Fibroblast of skin of left biceps (primary cell): ENCODE results near the gene C17orf75.
A peak's percentile ranks its signal among the peaks of the same experiment; 100 is the strongest.

Experiments
- DNase-seq, 2 experiments: peaks; one replicate each; pipeline ENCODE4 v3.0.0-alpha.2; 2013; ENCODE audit warnings: low read depth in 2 of 2

The C17orf75 gene

GRCh38 chr17:32303781-32304288, 38.1 kb downstream of the C17orf75 start:
- no peak for DNase-seq

GRCh38 chr17:32302860-32303649, 38.9 kb downstream of the C17orf75 start:
- no peak for DNase-seq

- no peak for DNase-seq
Measured at GRCh38 chr17:32302037-32302436, 39.9 kb downstream of the C17orf75 start.

- DNase-seq: no peak
Measured at GRCh38 chr17:32299580-32300164, 42.3 kb downstream of the C17orf75 start.

DNA sequence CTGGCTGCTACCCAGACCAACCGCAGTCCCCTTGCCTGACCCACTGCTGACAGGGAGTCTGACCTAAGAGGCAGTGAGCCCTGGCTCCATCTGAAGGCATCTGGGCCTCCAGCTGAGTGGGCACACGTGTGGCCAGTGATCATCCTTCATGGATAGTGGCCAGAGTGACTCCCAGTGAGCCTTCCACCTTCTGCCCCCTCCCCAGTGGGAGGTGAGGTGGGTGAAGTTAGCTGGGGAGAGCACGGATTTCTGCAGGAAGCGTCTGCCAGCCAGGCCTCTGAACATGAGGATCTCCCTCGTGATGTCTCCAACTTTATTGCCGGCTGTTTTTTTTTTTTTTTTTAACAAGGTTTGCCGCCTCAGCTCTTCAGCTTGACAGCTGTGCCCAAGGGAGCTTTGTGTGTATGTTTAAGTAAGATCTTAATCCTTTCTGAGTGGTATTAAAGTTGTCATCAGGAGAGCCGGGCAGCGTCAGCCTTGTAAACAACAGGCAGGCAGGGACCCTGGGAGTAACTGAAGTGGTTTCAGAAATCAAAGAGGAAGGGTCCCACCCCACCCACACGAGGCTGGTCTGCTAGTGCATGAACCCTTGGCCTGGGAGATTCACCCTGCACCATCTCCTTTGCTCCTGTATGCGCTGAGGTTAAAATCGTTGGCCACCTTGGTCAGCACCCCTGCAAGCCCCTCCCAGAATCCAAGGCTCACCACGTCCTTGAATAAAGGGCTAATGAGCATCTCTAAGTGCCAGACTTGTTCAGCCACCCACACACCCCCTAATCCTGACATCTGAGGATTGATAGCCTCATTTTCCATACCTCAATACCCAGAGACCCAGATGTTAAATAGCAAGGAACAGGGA, 43.0 kb downstream of the C17orf75 start:
- DNase-seq: no peak

- no peak for DNase-seq
Measured at GRCh38 chr17:32298298-32298697, 43.7 kb downstream of the C17orf75 start.

DNA sequence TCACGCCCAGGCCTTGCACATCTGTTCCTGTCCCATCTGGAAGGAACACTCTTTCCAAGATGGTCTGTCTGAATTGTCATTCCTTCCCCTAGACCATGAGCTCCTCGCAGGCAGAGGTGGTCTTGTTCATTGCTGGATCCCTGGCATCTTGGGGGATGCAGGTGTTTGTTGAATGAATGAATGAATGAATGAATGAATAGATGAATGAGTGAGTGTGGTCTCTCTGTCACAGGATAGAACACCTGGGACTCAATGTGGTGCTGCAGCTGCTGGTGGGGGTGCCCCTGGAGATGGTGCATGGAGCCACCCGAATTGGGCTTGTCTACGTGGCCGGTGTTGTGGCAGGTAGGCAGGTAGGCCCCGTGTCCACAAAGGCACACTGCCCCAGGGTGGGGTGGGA, 44.1 kb downstream of the C17orf75 start:
- no peak for DNase-seq

GRCh38 chr17:32297424-32297823, 44.5 kb downstream of the C17orf75 start:
- DNase-seq: no peak

GRCh38 chr17:32292094-32292493, 49.9 kb downstream of the C17orf75 start:
- no peak for DNase-seq

DNA sequence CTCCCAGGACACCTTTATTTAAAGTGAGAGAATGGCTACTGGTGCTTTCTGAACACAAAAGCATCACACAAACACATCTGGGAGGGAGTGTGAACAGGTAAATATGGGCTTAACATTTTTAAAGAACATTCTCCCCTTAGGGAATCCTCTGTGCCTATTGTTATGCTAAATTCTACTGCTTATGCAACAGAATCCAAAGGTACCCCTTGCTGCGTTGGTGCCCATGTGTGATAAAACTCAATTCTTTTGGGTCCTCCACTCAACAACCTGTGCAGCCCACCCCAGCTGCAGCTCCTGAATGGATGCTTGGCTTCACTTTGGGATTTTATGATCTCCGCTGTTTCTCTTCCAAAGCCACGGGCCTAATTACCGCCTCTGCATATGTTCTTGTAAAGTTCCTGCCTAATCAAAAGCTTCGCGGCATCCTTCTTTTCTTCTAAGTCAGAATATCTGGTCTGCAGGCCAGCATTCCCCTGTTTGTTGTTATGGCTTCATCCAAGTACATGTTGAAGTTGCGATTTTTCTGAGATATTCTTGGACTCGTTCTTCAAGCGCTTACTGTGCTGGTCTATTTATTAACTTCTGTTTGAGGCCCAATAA, 52.4 kb downstream of the C17orf75 start:
- DNase-seq: no peak

GRCh38 chr17:32288615-32289014, 53.4 kb downstream of the C17orf75 start:
- DNase-seq: no peak

GRCh38 chr17:32287804-32288511, 54.0 kb downstream of the C17orf75 start:
- no peak for DNase-seq

- DNase-seq: no peak
Measured at GRCh38 chr17:32286518-32286900, 55.5 kb downstream of the C17orf75 start.

GRCh38 chr17:32285746-32286517, 56.0 kb downstream of the C17orf75 start:
- DNase-seq: no peak

GRCh38 chr17:32285306-32285705, 56.7 kb downstream of the C17orf75 start:
- DNase-seq: no peak

DNA sequence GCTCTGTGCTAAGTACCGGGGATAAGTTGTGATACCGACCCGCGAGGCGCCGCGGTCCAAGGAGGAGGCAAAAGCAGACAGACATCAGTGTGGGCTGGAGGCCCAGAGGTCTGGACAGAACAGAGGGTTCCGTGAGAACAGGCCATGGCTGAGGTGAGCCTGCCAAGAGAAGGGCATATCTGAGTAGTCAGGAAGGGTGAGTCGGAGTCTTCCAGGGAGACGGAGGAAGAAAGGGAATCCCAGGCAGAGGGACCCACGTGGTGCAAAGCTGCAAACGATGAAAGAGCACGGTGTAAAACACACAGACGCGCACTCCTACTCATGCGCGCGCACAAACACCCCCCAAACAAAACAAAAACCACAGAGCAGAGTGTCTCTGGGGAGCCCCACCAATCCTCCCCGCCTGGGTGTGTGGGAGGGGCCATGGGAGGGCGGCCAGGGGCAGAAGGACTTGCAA, 58.2 kb downstream of the C17orf75 start:
- DNase-seq: peak in 1 of 2 experiments; percentile 4

DNA sequence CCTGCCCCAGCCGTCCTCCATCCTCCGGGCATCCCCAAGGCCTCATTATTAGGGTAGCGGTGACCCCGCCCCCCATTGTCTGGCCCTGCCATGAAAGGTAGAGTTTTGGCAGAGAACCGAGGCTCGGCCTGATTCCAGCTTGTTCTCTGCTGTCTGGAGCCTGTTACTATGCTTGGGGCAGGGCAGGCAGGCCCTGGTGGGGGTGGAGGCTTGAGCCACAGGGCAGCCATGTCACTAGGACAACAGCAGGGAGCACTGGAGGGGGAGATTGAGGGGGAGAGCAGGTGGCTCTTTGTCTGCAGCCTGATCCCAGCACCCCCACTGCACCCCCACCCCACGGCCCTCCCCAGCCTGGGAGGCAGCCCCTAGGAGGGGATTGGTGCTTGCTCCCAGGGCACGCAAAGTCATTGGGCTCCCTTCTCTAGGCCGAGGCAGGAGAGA, 60.9 kb downstream of the C17orf75 start:
- no peak for DNase-seq

DNA sequence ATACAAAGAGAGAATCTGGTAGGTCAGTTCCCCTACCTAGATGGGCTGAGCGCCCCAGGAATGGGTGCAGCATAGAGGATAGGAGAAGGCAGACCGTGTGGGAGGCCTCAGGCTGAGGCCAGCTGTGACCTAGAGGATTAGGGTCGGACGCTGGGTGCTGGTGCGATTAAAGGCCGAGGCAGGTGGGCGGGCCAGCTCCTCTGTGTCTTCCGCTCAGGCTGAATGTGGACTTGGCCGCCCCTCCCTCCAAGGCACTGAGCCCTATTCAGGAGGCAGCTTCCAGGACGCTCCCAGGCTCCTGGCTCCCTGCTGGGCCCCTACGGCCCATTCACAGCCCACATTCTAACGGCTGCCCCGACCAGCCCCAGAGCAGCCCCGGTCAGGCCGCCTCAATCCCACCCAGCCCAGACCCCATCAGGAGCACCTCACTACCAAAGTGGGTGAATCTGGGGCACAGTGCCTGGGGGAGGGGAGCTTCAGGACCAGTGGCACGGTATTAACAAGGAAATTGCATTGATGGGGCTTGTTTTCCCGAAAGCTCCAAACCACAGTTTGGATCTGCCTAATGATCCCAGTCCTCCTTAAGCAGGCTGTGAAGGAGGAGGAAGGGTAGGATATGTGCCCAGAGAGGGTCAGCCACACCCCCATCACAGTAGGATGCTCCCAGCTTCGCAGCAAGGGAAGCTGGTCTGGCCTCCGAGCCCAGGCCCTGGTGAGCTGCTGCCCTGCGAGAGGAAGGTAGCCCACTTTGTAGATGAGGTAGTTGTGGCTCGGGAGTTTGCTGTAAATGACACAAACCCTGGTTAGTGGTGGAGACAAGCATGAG, 61.9 kb downstream of the C17orf75 start:
- DNase-seq: no peak

DNA sequence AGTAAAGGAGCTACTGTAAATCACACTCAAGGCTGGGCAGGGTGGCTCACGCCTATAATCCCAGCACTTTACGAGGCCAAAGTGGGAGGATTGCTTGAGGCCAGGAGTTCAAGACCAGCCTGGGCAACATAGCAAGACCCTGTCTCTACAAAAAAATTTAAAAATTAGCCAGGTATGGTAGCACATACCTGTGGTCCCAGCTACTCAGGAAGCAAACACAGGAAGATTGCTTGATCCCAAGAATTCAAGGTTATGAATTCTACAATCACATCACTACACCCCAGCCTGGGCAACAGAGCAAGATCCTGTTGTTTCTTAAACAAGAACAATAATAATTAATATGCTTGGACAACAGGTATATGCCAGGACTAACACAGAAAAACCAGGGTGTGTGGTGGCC, 63.2 kb downstream of the C17orf75 start:
- no peak for DNase-seq
